Kidney (tissue), 14 donors: ENCODE measurements around the gene EIF4G3. TPM values are rescaled to one million over a fixed set of nuclear protein-coding genes. Genes with fewer than 3 reads are reported as not detected.
"Not testable (repeated sequence)": the region's sequence is repeated elsewhere in the genome, so short reads cannot be mapped to it uniquely, and the experiment has no call there.

Experiments used
- DNase-seq, 5 donors: peaks; one replicate each; pipeline ENCODE4 v3.0.0-alpha.2; 2013 to 2020
- FAIRE-seq: peaks from 2 replicates; lab custom pipeline; 2012; peaks lifted over from hg19 to GRCh38; lab: Jason Lieb, UNC
- H3K27ac ChIP-seq, 2 donors: one replicate each; pipeline ENCODE4 v1.7.0; 2013; ENCODE audit warnings: low read depth in 2 of 2, low read length in 2 of 2, inconsistent platforms in 1 of 2
- H3K27me3 ChIP-seq: one replicate; pipeline ENCODE4 v1.7.1; 2013; ENCODE audit warnings: low read length, inconsistent platforms; ENCODE audit not compliant: control insufficient read depth, insufficient read depth
- H3K36me3 ChIP-seq, 3 donors: one replicate each; pipeline versions ENCODE4 v1.7.0 to v1.7.1; 2013; ENCODE audit warnings: low read length in 3 of 3, control low read depth in 1 of 3, inconsistent platforms in 1 of 3; ENCODE audit not compliant: insufficient read depth in 3 of 3, control insufficient read depth in 2 of 3
- H3K4me1 ChIP-seq, 3 donors: one replicate each; pipeline versions ENCODE4 v1.7.0 to v1.7.1; 2013; ENCODE audit warnings: low read length in 3 of 3, inconsistent platforms in 1 of 3, low read depth in 1 of 3; ENCODE audit not compliant: control insufficient read depth in 2 of 3, insufficient read depth in 2 of 3
- H3K4me3 ChIP-seq, 3 donors: one replicate each; pipeline versions ENCODE4 v1.7.0 to v1.8.1; 2013; ENCODE audit warnings: low read length in 3 of 3, control low read depth in 1 of 3, inconsistent platforms in 1 of 3
- H3K9ac ChIP-seq, 3 donors: one replicate each; pipeline versions ENCODE4 v1.7.0 to v1.7.1; 2013; ENCODE audit warnings: low read length in 3 of 3, control low read depth in 1 of 3, inconsistent platforms in 1 of 3
- H3K9me3 ChIP-seq, 3 donors: one replicate each; pipeline versions ENCODE4 v1.7.0 to v1.7.1; 2013; ENCODE audit warnings: low read length in 3 of 3, control low read depth in 1 of 3, inconsistent platforms in 1 of 3; ENCODE audit not compliant: control insufficient read depth in 2 of 3, insufficient read depth in 1 of 3
- CTCF ChIP-seq: IDR thresholded peaks from 3 replicates; pipeline ENCODE4 v1.5.1; 2012; ENCODE audit warnings: mild to moderate bottlenecking, moderate library complexity, borderline replicate concordance; ENCODE audit not compliant: insufficient read depth; ENCODE audit errors: extremely low read depth
- intact Hi-C: fragments of 100-400 bp; cut with DNase I; formaldehyde crosslinking; loops from one replicate; pipeline ENCODE4 v1.11.1; 2022
- polyA plus RNA-seq: library from polyadenylated mRNA; stranded (reverse); fragments of 350-450 nt; fragmentation: Illumina TruSeq; extraction: RNeasy Lipid Tissue Mini Kit (QIAGEN cat#74804); gene quantifications from one replicate; pipeline ENCODE4 v1.2.3, GENCODE V29; 2014; ENCODE audit warnings: low read depth, low replicate concordance; ENCODE audit not compliant: insufficient read depth
- total RNA-seq: library from RNA; stranded (reverse); fragmentation: NEBNext Ultra II Directional; extraction: Animal tissue kit (Norgen Biotek cat#: 25700); gene quantifications from one replicate; pipeline ENCODE4 v1.2.1, GENCODE V29; 2021
- donor health status: control.
- donor health status: control.
- donor health status: control.
- donor health status: control.
- donor health status: control.
- donor health status: DM: yes; HTN: yes; CAD: no.
- donor health status: Normal renal cell carcinoma (clear cell type).

EIF4G3 gene
- total and polyA plus RNA-seq, 2 donors from 2014 or later = 14.8 to 61.6 TPM

- no peaks in the 10 kb centered on the region for H3K4me1 ChIP-seq
- FAIRE-seq = no peak
- intact Hi-C loops = no loop called here
Observed at GRCh38 chr1:21185221-21185731, 8.6 kb upstream of the EIF4G3 start.

GRCh38 chr1:21184276-21184675 is 7.6 kb upstream of the EIF4G3 start:
- Histone ChIP-seq H3K36me3 (no peaks in the 10 kb centered on the region), H3K27ac (no peak overlapping the region), H3K4me3 (no peak overlapping the region), H3K9ac (no peak overlapping the region), H3K4me1 (no peaks in the 10 kb centered on the region), H3K27me3 (no peaks in the 10 kb centered on the region), H3K9me3 (no peaks in the 10 kb centered on the region)
- intact Hi-C loops = no loop called here
- no peak for TF ChIP-seq CTCF
- FAIRE-seq (no peak), DNase-seq (no peak)

More at GRCh38 chr1:21185221-21185731, 8.6 kb upstream of the EIF4G3 start:
- no peak for DNase-seq
- Histone ChIP-seq H3K36me3 (no peaks in the 10 kb centered on the region), H3K4me3 (no peak overlapping the region), H3K27me3 (no peaks in the 10 kb centered on the region), H3K9me3 (no peaks in the 10 kb centered on the region), H3K9ac (no peak overlapping the region), H3K27ac (no peak overlapping the region)
- no peak for TF ChIP-seq CTCF

- FAIRE-seq = no peak
- intact Hi-C loops = no loop called here
- TF ChIP-seq CTCF = no peak
Observed at GRCh38 chr1:21182181-21182731, 5.6 kb upstream of the EIF4G3 start.

GRCh38 chr1:21178271-21178670 is 1.6 kb upstream of the EIF4G3 start:
- H3K4me3 ChIP-seq, H3K9ac ChIP-seq, H3K36me3 ChIP-seq, H3K27me3 ChIP-seq, FAIRE-seq, DNase-seq, intact Hi-C loops, H3K4me1 ChIP-seq, H3K27ac ChIP-seq, H3K9me3 ChIP-seq: not testable (repeated sequence)

More at GRCh38 chr1:21182181-21182731, 5.6 kb upstream of the EIF4G3 start:
- Histone ChIP-seq H3K27ac (no peak overlapping the region), H3K27me3 (no peaks in the 10 kb centered on the region), H3K4me1 (no peaks in the 10 kb centered on the region), H3K9ac (no peak overlapping the region), H3K36me3 (no peaks in the 10 kb centered on the region), H3K4me3 (no peak overlapping the region), H3K9me3 (no peaks in the 10 kb centered on the region)
- DNase-seq = no peak
